Fibroblast of lung (primary cell): Measurements from ENCODE around the gene ABCC9.

Experiments used
- CTCF ChIP-seq, 2 donors: IDR thresholded peaks in 1 of 2; conservative IDR thresholded peaks in 1 of 2; 1 replicate in 1 of 2; 2 replicates in 1 of 2; pipeline ENCODE4 v1.5.1; 2011 to 2012; ENCODE audit warnings: low read length in 2 of 2, control low read depth in 1 of 2, inconsistent platforms in 1 of 2, low read depth in 1 of 2, mild to moderate bottlenecking in 1 of 2
- EZH2 ChIP-seq: IDR thresholded peaks from 2 replicates; pipeline ENCODE4 v1.5.1; 2012; ENCODE audit warnings: low read length, control low read depth, mild to moderate bottlenecking; ENCODE audit errors: missing control alignments

- TF ChIP-seq CTCF (conservative IDR thresholded peaks at IDR 0.05 in 1 of 2, IDR thresholded peaks at IDR 0.05 in 1 of 2; ENCODE audit: low read depth in 1 of 2, low read length in 2 of 2) = no peak
- no peak for TF ChIP-seq EZH2
Observed at GRCh38 chr12:21950649-21951048, 9.4 kb upstream of the ABCC9 start.
